Parathyroid adenoma (tissue), 2 donors: Measurements from ENCODE around the gene JPT1.

Experiments
- H2AFZ ChIP-seq: fragments of 300-600 bp; sonication (generic); one replicate; pipeline ENCODE4 v1.7.0; 2017; ENCODE audit warnings: antibody characterized with exemption, mild to moderate bottlenecking
- H3K27ac ChIP-seq: fragments of 300-600 bp; sonication (generic); one replicate; pipeline ENCODE4 v1.7.0; 2017
- H3K27me3 ChIP-seq: fragments of 300-600 bp; sonication (generic); one replicate; pipeline ENCODE4 v1.7.0; 2017; ENCODE audit warnings: low read length; ENCODE audit not compliant: control insufficient read depth, insufficient read depth
- H3K36me3 ChIP-seq: fragments of 300-600 bp; sonication (generic); one replicate; pipeline ENCODE4 v1.7.0; 2017; ENCODE audit warnings: low read length; ENCODE audit not compliant: control insufficient read depth, insufficient read depth
- H3K4me1 ChIP-seq: fragments of 300-600 bp; sonication (generic); one replicate; pipeline ENCODE4 v1.7.0; 2017; ENCODE audit warnings: control low read depth
- H3K4me2 ChIP-seq: fragments of 300-600 bp; sonication (generic); one replicate; pipeline ENCODE4 v1.7.0; 2017; ENCODE audit warnings: low read length
- H3K4me3 ChIP-seq: fragments of 300-600 bp; sonication (generic); one replicate; pipeline ENCODE4 v1.7.0; 2017; ENCODE audit warnings: low read depth, low read length
- H3K79me2 ChIP-seq: fragments of 300-600 bp; sonication (generic); one replicate; pipeline ENCODE4 v1.7.0; 2017; ENCODE audit warnings: control low read depth
- H3K9ac ChIP-seq: fragments of 300-600 bp; sonication (generic); one replicate; pipeline ENCODE4 v1.7.0; 2017; ENCODE audit warnings: mild to moderate bottlenecking
- H3K9me3 ChIP-seq: fragments of 300-600 bp; sonication (generic); one replicate; pipeline ENCODE4 v1.7.0; 2017; ENCODE audit warnings: low read length; ENCODE audit not compliant: control insufficient read depth
- TF ChIP-seq, protein P1 (sequence below): fragments of 300-600 bp; sonication (generic); IDR thresholded peaks from one replicate; pipeline ENCODE4 v1.7.0; 2017; ENCODE audit warnings: antibody characterized with exemption, mild to moderate bottlenecking
- donor health status: primary hyperparathyroidism.

JPT1 gene

DNA sequence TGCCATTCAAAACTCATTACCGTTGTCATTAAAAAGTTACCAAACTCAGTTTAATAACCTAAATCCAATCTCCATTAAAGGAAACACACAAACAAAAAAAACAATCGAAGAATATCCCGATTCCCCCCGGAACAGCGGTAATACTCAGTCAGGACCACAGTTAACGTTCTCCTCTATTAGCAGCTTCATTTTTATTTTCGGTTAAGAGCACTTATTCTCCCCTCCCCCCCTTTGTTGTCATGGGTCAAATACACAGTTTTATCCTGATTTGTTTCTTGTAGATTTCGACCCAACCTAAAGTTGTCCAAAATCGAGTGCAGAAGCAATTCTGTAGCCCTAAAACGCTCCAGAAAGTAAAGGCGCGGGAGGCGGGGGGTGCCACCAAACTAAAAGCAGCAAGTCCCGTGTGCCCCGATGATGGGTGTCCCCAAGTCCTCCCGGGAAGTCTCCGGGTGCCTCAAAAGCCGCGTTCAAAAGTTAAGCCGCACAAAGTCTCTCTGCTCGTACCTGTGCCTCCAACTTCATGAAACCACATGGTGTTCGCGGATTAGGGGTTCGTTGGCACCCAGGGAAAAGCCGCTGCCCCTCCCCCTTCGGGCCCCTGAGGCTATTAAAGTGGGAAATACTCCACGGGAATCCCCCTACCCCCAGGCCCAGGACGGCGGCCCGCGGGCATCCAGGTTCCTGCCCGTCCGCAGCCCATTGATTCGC lies 27.5 kb upstream of the JPT1 start:
- peak overlapping the region; percentile 90 for H3K4me3 ChIP-seq
- peak overlapping the region; percentile 97 for H3K27ac ChIP-seq
- H3K27me3 ChIP-seq = no peaks in the 10 kb centered on the region
- no peaks in the 10 kb centered on the region for H3K9me3 ChIP-seq
- no peaks in the 10 kb centered on the region for H3K36me3 ChIP-seq
- TF ChIP-seq, protein P1, sequence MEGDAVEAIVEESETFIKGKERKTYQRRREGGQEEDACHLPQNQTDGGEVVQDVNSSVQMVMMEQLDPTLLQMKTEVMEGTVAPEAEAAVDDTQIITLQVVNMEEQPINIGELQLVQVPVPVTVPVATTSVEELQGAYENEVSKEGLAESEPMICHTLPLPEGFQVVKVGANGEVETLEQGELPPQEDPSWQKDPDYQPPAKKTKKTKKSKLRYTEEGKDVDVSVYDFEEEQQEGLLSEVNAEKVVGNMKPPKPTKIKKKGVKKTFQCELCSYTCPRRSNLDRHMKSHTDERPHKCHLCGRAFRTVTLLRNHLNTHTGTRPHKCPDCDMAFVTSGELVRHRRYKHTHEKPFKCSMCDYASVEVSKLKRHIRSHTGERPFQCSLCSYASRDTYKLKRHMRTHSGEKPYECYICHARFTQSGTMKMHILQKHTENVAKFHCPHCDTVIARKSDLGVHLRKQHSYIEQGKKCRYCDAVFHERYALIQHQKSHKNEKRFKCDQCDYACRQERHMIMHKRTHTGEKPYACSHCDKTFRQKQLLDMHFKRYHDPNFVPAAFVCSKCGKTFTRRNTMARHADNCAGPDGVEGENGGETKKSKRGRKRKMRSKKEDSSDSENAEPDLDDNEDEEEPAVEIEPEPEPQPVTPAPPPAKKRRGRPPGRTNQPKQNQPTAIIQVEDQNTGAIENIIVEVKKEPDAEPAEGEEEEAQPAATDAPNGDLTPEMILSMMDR = no peak
- no peaks in the 10 kb centered on the region for H3K4me1 ChIP-seq
- H3K4me2 ChIP-seq = peak overlapping the region; percentile 84
- H2AFZ ChIP-seq = peak overlapping the region; percentile 87
- H3K9ac ChIP-seq = peak overlapping the region; percentile 73
- peaks cover 2% of the 10 kb centered on the region for H3K79me2 ChIP-seq

DNA sequence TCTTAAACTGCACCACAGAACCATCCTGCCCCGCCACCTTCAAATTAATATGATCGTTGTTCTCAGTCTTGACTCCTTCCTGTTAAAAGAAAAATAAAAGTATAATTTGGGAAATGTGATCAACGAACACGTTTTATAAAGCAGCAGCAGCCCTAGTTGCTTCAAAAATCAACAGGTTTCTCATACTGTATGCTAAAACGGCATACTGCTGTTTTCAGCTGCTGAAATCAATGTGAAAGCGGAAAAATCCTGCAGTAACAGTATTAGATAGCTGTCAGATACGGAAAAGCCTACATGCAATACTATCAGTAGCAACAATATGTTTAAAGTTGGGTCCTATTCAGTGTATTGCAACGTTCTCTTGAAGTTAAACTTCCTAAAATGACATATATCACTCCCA lies 26.8 kb upstream of the JPT1 start:
- Histone ChIP-seq H3K9me3 (no peaks in the 10 kb centered on the region), H3K27ac (no peak overlapping the region), H3K9ac (no peak overlapping the region), H3K36me3 (no peaks in the 10 kb centered on the region), H3K4me3 (peak overlapping the region; percentile 90), H3K27me3 (no peaks in the 10 kb centered on the region), H2AFZ (no peak overlapping the region), H3K4me1 (no peaks in the 10 kb centered on the region), H3K79me2 (peaks cover 8% of the 10 kb centered on the region), H3K4me2 (peak overlapping the region; percentile 84)
- TF ChIP-seq, protein P1 = no peak

DNA sequence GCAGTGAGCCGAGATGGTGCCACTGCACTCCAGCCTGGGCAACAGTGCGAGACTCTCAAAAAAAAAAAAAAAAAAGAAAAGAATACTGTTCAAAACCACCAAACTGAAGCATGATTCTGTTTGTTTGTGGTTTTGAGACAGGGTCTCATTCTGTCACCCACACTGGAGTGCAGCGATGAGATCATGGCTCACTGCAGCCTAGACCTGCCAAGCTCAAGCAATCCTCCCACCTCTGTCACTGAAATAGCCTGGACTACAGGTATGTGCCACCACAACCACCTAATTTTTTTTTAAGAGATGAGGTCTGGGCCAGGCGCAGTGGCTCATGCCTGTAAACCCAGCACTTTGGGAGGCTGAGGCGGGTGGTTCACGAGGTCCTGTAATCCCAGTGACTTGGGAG lies 24.1 kb upstream of the JPT1 start:
- no peak overlapping the region for H3K4me3 ChIP-seq
- H2AFZ ChIP-seq = no peak overlapping the region
- no peak overlapping the region for H3K27ac ChIP-seq
- H3K4me2 ChIP-seq = no peak overlapping the region
- no peaks in the 10 kb centered on the region for H3K4me1 ChIP-seq
- H3K27me3 ChIP-seq = no peaks in the 10 kb centered on the region
- H3K36me3 ChIP-seq = no peaks in the 10 kb centered on the region
- H3K9me3 ChIP-seq = no peaks in the 10 kb centered on the region
- peaks cover 17% of the 10 kb centered on the region for H3K79me2 ChIP-seq
- TF ChIP-seq, protein P1 = no peak
- H3K9ac ChIP-seq = no peak overlapping the region

DNA sequence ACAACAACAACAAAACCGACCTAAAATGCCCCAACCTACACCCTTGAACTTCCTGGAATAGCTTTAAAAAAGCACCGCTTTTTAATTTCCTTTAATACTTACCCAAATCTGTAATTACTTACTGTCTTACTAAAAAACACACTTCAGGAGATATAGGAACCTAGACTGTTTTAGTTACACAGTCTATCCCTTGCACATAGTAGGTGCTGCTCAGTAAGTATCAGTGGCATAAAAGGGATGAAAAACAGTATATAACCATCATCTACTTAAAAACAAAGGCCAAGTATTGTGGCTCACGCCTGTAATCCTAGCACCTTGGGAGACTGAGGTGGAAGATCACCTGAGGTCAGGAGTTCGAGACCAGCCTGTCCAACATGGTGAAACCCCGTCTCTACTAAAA lies 22.3 kb upstream of the JPT1 start:
- no peaks in the 10 kb centered on the region for H3K36me3 ChIP-seq
- no peaks in the 10 kb centered on the region for H3K4me1 ChIP-seq
- H3K4me3 ChIP-seq = no peak overlapping the region
- no peaks in the 10 kb centered on the region for H3K9me3 ChIP-seq
- H3K9ac ChIP-seq = no peak overlapping the region
- no peak overlapping the region for H2AFZ ChIP-seq
- H3K27ac ChIP-seq = no peak overlapping the region
- no peaks in the 10 kb centered on the region for H3K27me3 ChIP-seq
- H3K4me2 ChIP-seq = no peak overlapping the region
- TF ChIP-seq, protein P1 = no peak
- peaks cover 22% of the 10 kb centered on the region for H3K79me2 ChIP-seq

DNA sequence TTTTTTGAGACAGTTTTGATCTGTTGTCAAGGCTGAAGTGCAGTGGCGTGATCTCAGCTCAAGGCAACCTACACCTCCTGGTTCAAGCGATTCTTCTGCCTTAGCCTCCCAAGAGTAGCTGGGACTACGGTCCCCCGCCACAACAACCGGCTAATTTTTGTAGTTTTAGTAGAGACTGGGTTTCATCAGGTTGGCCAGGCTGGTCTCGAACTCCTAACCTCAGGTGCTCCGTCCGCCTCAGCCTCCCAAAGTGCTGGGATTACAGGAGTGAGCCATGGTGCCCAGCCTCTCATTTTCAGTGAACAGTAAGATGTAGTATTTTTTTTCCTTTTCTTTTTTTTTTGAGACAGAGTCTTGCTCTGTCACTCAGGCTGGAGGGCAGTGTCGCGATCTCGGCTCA lies 20.7 kb upstream of the JPT1 start:
- Histone ChIP-seq H3K9ac (no peak overlapping the region), H3K9me3 (no peaks in the 10 kb centered on the region), H3K79me2 (peaks cover 28% of the 10 kb centered on the region), H2AFZ (no peak overlapping the region), H3K27me3 (no peaks in the 10 kb centered on the region), H3K4me3 (no peak overlapping the region), H3K27ac (no peak overlapping the region), H3K4me1 (no peaks in the 10 kb centered on the region), H3K4me2 (no peak overlapping the region), H3K36me3 (no peaks in the 10 kb centered on the region)
- TF ChIP-seq, protein P1 = no peak
